Measurements from ENCODE around the gene POC1A. TPM values are rescaled to one million over a fixed set of nuclear protein-coding genes. Genes with fewer than 3 reads are reported as not detected.
"Not testable (repeated sequence)": the region's sequence is repeated elsewhere in the genome, so short reads cannot be mapped to it uniquely, and the experiment has no call there.

Gene POC1A
- total RNA-seq, 2 donors from 2014 or later = 1.7 to 1.9 TPM

DNA sequence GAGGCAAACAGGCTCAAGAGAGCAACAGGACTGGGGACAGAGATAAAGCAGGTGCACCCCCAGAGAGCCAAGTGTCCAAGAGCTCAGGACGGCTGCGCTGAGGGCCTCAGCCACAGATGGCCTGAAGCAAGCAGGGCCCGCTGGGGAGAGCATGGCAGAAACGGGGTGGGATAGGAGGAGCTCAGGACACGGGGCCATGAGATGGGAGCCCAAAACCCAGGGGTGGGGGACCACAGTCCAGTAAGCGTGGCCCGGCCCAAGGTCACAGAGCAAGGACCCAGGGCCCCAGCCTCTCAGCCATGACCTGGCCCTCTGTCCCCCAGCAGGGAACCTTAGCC lies 107.4 kb downstream of the POC1A start:
- intact Hi-C loops (cut with DNase I) = no loop called here
- DNase-seq (ENCODE audit: low spot score) = no peak

DNA sequence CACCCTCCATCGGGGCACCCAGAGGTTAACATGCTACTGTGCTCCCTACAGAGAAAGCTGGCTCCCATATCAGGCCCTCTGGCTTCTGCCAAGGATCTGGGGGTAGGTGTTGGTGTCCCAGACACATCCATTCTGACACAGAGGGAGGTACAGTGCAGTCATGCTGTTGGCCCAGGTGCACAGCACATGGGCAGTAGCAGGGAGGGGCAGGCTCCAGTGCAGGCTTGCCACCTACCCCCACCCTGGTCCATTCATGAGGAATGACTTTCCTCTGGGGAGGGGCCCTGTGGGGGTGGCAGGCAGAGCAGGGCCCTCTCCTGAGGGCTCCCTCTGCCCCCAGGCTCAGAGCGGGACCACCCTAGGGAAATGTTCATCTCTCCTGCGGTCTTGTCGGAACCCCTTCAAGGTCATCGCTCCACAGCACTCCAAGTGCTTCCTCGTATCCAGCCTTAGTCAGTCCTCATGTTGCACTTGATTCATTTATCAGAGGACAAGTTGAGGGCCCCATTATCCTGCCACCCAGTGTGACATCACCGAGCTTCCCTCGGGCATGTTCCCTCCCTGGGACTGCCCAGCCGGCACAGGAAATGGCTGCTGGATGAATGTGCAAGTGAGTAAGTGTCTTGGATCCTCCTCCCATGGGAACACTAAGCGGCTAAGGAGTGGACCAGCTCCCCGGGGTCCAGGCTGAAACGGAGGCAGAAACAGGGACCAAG lies 107.9 kb downstream of the POC1A start:
- intact Hi-C loops (cut with DNase I) = no loop called here
- DNase-seq (ENCODE audit: low spot score) = peak; percentile 90

DNA sequence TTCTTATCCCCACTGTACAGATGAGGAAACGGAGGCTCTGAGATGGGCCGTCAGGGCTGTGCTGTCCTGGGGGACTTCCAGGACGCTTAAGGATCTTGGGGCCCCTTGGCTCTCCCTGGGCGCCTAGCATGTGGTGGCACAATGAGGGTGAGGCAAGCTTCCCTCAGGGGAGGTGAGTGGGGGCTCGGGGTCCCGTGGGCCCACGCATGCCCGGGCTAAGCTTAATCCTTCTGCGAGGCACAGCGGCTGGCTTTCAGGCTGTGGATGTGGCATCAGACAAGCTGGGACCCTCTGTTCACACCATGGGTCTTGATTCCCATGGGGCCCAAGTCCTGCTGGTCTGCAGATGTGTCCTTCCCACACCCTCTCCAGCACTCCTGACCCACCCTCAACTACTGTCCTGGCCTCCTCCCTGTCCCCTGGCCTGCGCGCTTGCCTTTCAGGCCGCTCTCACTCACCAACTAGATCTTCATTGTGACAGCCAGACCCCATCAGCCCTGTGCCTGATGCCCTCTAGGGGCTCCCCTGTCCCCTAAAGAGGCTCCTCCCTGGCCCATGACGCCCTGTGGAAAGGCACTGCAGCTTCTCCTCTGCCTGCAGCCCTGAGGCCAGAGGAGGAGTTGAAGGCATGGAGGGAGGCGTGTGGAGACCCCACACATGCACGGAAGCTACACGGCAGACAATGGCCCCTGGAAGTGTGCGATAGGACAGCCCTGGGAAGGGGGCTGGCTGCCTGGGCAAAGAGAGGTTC lies 109.2 kb downstream of the POC1A start:
- no peak for DNase-seq (ENCODE audit: low spot score)
- intact Hi-C loops (cut with DNase I) = no loop called here

GRCh38 chr3:52043750-52044149 lies 110.5 kb downstream of the POC1A start:
- DNase-seq (ENCODE audit: low spot score) = no peak
- intact Hi-C loops (cut with DNase I) = no loop called here

DNA sequence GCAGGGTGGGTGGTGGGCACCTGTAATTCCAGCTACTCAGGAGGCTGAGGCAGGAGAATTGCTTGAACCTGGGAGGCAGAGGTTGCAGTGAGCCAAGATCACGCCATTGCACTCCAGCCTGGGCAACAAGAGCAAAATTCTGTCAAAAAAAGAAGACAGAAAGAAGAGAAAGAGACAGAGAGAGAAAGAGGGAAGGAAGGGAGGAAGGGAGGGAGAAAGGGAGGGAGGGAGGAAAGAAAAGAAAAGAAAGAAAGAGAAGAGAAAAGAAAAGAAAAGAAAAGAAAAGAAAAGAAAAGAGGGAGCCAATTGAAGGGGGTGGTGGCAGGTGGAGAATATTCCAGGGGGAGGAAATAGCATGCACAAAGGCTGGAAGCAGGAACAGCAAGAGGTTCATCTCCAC lies 111.2 kb downstream of the POC1A start:
- intact Hi-C loops (cut with DNase I) = not testable (repeated sequence)

DNA sequence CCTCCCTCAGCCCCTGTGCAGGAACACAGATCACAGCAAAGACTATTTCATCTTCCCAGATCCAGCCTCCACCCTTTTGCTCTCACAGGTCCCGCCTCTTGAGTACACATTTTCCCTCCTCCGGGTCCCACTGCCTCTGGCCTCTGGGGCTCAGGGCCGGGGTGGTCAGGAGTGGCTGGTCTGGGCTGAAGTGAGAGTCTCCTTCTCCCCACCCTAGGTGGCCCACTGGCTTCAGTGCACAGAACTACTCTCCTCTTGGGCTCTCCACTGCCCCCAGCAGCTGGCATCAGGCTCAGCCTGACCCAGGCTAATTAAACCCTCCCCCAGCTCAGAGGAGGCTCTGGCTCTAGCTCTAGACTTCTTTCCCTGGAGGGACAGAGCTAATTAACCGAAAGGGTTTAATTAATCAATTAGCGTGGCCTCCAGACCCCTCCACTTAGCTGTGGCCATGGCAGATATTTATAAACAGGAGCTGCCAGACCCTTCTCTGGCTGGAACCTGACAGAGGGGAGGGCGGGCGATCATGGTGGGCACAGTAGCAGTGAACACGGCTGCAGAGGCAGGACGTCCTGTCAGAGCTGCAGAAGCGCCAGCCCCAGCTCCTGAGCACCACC lies 113.0 kb downstream of the POC1A start:
- DNase-seq (ENCODE audit: low spot score) = no peak
- intact Hi-C loops (cut with DNase I) = no loop called here

More for the DNA sequence above, 111.2 kb downstream of the POC1A start:
- DNase-seq (ENCODE audit: low spot score) = not testable (repeated sequence)

DNA sequence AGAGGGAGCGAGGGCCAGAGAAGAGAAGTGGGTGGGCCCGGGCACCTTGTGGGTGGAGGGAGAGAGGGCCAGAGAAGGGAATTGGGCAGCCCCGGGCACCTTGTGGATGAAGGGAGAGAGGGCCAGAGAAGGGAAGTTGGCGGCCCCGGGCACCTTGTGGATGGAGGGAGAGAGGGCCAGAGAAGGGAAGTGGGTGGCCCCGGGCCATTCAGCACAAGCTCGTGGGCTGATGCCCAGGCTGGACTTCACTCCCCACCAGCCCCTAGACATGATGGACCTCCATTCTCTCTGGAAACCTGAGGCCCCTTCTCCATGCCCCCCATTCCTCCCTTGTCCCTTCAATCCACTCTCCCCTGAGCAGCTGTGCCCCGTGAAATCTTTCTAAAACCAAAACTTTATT lies 113.6 kb downstream of the POC1A start:
- intact Hi-C loops (cut with DNase I) = no loop called here
- no peak for DNase-seq (ENCODE audit: low spot score)

DNA sequence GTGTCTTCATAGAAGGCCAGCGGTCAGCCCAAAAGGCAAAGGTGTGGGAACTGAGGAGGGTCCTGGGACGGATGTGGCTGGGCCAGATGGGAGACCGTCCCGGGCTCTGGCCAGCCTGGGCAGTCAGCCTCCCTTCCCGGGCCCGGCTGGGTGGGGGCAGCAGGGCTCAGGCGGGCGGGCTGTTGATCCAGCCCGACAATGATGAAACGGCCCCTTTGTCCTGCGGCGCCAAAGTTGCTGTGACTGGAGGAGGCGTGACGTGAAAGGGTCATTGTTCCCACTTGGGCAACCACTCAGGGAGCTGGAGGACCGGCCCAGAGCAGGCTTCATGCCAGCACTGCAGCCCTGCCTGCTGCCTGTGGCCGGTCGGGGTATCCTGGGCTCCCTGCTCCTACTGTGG lies 114.4 kb downstream of the POC1A start:
- DNase-seq (ENCODE audit: low spot score) = peak; percentile 91
- intact Hi-C loops (cut with DNase I) = no loop called here

DNA sequence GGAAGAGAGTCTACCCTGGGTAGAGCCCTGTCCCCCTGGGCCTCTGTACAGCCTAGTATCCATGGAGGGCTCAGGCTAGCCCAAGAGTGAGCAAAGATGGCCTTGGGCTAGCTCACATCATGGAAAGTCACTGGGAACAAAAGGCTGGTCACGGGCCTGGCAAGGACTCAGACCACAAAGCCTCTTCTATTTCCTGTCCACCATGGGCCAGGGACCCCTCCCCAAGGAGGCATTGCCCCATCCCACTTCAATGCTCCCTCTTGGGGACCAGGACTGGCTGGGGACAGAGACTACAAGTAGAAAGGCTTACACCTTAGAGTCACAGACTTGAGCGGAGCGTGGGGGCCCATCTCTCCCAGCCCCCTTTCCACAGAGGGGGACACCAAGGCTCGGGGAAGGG lies 114.8 kb downstream of the POC1A start:
- intact Hi-C loops (cut with DNase I) = no loop called here
- no peak for DNase-seq (ENCODE audit: low spot score)

DNA sequence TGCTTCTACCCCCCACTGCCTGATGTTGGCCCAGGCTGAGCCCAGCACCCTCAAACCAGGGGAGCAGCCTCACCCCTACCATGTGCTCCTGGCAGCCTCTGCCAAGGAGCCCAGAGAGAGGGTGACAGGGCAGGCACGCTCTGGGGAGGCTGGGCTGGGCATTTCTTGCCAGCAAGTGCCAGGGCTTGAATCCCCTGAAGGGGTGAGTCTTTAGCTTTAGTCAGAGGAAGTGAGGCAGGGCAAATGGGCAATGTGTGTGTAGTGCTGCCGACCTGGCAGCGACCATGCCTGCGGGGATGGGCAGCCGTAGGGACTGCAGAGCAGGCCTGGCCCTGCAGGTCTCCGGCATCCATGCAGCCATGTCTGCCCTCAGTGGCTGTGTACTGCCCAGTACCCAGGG lies 116.0 kb downstream of the POC1A start:
- DNase-seq (ENCODE audit: low spot score) = no peak
- intact Hi-C loops (cut with DNase I) = no loop called here

DNA sequence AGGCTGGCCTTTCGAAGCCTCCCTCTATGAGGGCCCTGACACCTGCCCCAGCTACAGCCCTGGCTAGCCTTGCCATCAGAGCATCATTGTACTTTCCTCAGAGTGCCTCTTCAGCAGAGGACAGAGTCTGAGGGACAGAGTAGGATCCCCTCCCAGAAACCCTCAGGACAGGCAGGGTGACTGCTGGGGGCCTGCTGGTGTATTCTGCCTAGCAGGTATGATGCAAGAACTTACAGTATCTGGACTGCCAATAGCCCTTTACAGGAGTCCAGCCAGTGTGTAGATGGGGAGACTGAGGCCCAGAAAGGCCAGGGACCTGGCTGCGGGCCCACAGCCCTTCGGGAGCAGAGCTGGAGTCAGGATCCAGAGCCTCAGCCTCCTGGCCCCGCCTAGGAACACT lies 116.9 kb downstream of the POC1A start:
- intact Hi-C loops (cut with DNase I) = no loop called here
- DNase-seq (ENCODE audit: low spot score) = no peak

DNA sequence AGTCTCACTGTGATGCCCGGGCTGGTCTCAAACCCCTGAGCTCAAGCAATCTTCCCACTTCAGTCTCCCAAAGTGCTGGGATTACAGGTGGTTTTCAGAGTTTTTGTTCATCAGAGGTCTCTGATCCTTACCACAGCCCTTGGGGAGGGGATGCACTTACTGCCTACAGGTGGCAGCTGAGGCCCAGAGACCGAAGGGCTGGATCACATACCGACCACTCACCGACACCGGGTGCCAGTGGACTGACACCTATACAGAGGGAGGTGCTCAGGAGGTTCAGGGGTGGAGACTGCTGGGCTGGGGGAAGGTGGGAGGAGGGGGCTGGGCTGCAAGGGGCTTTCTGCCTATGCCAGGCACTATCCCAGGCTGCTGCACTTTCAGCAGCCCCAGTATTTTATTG lies 117.4 kb downstream of the POC1A start:
- intact Hi-C loops (cut with DNase I) = no loop called here

GRCh38 chr3:52036222-52036694 lies 118.0 kb downstream of the POC1A start:
- intact Hi-C loops (cut with DNase I) = no loop called here
- DNase-seq (ENCODE audit: low spot score) = no peak

More for the DNA sequence above, 117.4 kb downstream of the POC1A start:
- no peak for DNase-seq (ENCODE audit: low spot score)

DNA sequence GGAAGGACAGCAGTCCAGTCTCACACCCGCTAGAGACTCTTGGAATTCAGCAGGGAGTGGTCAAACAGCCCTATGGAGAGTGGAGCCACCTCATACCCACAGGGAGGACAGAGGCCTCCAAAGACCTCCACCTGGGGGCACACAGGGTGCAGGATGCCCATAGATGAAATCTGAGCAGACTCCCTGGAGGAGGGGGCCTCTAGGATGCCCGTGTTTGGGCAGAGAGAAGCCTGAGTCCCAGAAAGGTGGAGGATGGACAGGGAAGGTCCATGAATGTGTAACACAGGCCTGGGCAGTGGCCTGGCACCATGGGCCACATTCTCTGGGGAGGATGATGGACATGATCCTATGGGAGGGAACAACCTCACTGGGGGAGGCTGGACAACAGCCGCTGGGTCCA lies 119.6 kb downstream of the POC1A start:
- no peak for DNase-seq (ENCODE audit: low spot score)
- intact Hi-C loops (cut with DNase I) = no loop called here

DNA sequence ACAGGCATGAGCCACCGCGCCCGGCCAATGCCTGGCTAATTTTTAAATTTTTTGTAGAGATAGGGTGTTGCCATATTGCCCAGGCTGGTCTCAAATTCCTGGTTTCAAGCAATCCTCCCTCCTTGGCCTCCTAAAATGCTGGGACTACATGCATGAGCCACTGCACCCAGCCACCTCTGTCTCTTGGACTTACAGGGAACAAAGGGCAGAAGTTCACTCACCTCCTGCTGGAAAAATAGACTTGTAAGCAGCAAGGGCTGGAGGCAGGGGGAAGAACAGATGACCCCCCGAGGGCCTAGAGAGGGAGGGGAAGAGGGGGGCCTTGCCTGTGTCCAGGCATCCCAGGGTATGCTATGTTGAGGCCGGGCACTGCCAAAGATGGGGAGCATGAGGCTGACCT lies 120.0 kb downstream of the POC1A start:
- no peak for DNase-seq (ENCODE audit: low spot score)
- intact Hi-C loops (cut with DNase I) = no loop called here

DNA sequence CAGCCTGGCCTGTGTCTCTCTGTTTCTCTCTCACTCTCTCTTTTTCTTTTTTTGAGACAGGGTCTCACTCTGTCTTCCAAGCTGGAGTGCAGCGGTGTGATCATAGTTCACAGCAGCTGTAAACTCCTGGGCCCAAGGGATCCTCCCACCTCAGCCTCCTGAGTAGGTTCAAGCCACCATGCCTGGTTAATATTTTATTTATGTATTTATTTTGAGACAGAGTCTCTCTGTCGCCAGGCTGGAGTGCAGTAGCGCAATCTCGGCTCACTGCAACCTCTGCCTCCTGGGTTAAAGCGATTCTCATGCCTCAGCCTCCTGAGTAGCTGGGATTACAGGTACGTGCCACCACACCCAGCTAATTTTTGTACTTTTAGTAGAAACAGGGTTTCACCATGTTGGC lies 120.5 kb downstream of the POC1A start:
- intact Hi-C loops (cut with DNase I); DNase-seq (ENCODE audit: low spot score): not testable (repeated sequence)

GRCh38 chr3:52032702-52033408 lies 121.4 kb downstream of the POC1A start:
- no peak for DNase-seq (ENCODE audit: low spot score)
- intact Hi-C loops (cut with DNase I) = no loop called here

DNA sequence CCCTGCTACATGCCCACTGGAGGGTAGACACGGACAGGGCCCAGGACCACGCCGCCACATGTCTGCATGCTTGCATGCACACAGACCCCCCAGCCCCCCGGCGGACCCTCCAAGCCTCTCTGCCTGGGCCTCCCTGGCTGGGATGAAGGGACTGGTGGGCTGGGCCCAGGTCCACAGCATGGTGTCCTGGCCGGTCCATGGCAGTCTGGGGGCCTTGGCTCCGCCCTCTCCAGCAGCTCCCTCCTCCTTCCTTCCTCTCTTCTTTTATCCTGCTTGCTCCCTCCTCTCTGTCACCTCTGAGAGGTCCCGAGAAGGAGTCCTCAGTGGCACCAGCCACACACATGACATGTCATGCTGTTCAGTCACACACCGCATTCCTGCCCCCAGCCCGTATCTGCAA lies 122.3 kb downstream of the POC1A start:
- no peak for DNase-seq (ENCODE audit: low spot score)
- intact Hi-C loops (cut with DNase I) = no loop called here

DNA sequence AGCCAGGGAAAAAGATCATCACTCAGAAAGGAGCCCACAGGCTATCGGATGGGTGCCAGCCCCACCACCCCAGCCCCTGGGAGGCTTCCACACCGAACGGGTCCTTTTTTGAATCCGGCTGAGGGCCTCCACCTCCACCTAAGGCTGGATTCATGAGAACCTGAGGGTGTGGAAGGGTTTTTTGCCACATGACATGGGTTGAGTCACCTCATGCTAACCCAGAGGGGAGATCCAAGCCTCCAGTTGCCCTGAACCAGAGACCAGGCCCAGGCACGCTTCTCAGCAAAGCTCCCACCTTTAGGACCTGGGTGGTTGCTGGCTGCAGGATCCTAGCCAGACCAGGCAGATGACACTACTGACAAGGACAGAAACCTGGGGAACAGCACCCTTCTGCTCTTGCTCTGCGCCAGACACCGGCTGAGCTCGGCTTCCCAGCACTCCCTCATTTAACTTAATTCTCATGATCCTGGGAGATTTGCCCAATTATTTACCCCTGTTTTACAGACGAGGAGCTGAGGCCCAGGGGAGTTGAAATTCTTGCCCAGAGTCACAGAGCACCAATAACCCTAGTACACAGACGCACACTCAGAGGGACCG lies 123.4 kb downstream of the POC1A start:
- no peak for DNase-seq (ENCODE audit: low spot score)
- intact Hi-C loops (cut with DNase I) = no loop called here

- intact Hi-C loops (cut with DNase I) = no loop called here
- no peak for DNase-seq (ENCODE audit: low spot score)
Measured at GRCh38 chr3:52029535-52029934, 124.7 kb downstream of the POC1A start.
